ENCODE measurements around the gene C11orf24.
"Not testable (repeated sequence)": the region's sequence is repeated elsewhere in the genome, so short reads cannot be mapped to it uniquely, and the experiment has no call there.

C11orf24 gene

DNA sequence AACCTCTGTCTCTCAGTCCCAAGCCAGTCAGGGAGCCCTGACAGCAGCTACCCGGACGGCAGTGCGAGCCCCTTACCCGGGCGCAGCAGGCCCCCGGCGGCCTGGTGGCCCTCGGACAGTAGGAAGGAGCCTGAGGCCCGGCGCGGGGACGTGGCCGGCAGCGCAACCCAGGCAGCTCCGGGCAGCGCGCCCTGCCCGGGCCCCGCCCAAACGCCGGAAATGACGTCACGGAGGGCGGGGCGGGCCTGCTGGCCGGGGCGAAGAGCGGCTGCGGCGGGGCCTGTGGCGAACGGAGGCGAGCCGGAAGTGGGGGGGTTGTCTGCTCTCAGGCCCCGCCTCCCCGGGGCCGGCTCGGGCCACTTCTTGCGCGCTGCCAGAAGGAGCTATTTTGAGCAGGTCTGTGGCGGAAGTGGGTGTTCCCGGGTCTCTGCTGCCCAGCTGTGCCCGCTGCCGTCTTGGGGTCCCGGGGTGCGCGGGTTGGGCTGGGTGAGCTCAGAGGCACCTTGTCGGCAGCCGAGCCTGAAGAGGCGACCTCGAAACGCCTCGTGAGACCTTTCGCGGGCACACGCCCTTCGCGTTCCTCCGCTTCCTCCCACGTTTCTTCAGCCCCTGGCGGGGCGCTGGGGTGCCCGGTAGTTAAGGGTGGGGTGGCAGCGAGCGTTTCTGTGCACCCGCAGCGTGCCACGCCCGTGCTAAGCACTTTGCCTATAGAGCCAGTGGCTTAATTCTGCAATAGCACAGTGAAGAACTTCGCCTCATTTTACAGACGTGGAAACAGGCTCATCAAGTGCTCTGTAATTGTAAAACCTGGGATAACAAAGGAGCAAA, at the start of gene C11orf24:
C11orf24 (minus strand) TSS at position 193 of the 828 bp plus-strand sequence. CDS start 8,206 bp downstream, outside the sequence.
- peak; percentile 63 for DNase-seq

DNA sequence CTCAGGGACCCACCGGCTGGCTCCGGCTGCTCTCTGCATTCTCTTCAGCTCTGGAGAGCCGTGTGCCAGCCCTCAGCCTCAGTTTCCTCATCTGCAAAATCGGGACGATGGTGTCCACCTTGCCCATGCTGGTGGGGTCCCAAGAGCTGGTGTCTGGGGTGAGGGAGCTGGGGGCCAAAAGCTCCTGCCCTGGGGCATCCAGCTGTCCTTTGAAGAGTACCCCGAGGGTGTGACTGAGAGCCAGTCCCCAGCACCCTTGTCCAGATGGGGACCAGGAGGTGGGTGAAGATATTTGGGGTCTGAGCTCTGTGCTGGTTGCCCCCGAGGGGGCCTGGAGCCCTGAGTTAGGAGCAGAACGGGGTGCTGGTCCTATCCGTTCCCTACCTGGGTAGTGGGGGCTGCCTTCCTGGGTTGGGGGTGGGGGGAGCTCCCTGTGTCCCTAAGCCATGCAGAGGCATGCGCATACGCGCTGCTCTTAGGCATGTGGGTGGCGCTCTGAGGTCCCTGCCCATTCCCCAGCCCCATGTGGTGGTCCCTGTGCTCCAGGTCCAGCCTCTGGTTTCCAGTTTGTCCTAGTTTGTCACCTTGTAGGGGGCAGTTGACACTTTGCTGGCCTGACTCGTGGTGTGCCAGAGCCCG, 45.5 kb upstream of the C11orf24 start:
- no peak for DNase-seq

DNA sequence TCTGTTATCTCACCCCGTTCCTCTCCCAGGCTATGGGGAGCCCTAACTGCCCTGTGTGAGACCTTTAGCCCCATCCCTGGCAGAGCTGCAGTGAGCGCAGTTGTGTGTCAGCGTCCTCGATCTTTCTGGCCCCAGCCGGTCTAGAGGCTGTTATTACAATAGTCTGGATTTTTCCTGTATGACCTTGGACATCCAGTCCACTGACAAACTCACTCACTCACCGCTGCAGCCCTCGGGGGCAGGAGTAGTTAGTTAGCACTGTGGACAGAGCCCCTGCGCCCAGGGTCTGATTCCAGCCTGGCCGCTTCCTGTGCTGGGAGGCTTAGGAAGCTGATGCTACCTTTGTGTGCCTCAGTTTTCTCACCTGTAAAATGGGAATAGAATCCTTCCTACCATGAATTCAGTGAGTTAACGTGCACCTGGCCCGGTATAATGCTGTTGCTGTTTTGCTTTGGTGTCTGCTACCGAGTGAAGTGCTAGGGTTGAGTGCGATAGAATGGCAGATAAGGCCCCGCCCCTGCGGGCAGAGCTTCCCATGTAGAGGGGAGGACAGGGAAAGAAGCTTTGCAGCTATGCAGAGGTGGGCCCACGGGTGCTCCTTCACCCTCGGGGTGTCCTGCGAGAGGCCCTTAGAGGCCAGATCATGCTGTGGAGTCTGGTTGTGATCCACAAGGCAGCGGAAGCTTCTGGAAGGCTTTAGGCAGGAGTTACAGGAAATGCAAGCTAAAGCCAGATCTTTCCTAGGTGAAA, 43.6 kb upstream of the C11orf24 start:
- DNase-seq: no peak

- no peak for DNase-seq
Observed at GRCh38 chr11:68314203-68315170, 42.7 kb upstream of the C11orf24 start.

DNA sequence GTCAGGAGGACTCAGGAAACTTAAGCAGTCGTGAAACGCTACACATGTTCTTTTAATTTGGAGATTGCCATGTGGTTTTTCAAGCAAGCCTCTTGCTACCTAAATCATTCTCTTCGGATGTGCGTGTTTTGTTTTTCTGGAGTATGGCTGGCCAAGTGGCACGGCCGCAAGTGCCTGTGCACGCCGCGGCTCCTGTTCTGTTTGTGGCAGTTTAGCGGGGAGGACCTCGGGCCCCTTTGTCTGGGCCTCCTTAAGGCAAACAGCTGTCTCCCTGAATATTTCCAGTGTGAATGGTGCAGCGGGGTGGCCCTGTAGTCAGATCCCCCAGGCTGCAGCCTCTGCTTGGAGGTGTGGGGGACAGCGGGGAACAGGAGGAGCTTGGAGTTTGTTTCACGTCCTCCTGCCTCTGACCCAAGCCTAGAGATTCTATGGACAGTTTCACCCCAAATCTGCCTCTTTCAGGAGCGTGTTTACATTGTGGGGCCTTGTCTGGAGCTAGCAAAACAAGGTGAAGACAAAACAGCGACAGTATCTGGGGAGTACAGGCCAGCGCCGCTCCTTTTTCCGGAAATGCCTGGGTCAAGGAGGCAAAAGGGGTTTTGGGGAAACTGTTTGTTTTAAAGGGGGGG, 41.9 kb upstream of the C11orf24 start:
- peak; percentile 34 for DNase-seq

GRCh38 chr11:68312780-68313573, 41.2 kb upstream of the C11orf24 start:
- DNase-seq: no peak

DNA sequence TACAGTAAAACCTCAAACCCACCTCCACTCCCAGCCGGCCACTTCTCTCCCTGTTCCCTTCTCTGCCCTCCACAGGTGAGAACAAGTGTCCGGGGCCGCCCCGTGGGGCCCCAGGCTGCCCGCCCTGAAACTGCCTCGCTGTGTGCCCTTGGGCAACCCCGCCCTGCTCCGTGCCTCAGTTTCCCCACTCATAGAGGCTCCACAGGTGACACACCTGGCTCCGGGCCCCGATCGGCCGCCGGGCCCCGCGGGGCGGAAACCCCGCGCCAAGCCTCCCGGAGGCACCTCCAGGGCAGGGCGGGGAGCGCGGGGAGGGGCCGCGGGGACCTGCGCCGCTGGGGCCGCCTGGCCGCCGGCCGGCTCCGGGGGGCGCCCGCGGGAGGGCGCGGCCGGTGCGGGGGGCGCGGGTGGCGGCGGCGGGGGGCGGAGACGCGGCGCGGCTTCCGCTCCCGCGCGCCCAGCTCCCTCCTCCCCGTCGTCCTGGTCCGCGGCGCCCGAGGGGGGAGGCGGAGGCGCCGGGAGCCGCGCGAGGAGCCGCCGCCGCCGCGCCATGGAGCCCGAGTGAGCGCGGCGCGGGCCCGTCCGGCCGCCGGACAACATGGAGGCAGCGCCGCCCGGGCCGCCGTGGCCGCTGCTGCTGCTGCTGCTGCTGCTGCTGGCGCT, 40.5 kb upstream of the C11orf24 start, which contains the start of gene LRP5:
LRP5 (plus strand) TSS at position 475 of the 663 bp plus-strand sequence; CDS start at position 599, 124 bp downstream.
- DNase-seq: no peak

DNA sequence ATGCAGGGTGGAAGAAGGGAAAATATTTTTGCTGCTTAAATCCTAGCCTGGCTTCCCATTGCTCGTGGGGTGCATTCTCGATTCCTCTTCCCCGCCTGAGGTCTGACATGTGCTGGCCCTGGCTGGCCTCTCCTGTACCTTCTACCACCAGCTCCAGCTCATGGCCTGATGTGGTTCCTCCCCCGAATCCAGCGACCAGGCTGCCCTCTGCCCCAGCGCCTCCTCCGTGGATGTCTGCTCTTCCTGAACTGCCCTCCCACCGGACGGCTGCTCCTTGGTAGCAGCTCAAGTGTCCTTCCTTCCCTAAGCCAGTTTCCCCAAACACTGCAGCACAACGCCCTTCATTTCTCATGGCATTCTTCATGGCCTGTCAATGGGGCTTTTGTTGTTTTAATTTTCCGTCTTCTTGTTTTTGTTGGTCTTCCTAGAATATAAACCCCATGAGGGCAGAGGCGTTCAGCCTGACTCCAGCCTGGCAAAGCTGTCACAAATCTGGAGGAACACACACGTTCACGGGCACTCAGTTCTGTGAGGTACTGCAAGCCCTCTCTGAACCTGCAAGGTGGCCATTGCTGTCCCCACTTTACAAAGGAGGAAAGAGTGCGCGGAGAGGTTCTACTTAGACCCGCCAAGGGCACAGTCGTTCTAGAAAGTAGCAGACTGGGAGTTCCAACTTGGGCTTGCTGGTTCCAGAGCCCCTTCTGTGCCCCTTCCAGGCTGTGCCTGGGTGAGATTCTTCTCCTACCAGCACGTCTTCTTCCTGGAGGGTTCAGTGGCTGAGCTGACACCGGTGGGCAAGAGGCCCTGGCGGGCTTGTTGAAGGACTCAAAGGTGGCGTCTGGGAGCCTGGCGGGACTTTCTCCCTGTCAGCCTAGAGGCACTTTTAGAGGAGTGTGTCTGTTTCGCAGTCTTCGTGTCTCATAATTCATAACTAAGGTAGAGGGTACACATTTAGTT, 39.7 kb upstream of the C11orf24 start:
- no peak for DNase-seq

DNA sequence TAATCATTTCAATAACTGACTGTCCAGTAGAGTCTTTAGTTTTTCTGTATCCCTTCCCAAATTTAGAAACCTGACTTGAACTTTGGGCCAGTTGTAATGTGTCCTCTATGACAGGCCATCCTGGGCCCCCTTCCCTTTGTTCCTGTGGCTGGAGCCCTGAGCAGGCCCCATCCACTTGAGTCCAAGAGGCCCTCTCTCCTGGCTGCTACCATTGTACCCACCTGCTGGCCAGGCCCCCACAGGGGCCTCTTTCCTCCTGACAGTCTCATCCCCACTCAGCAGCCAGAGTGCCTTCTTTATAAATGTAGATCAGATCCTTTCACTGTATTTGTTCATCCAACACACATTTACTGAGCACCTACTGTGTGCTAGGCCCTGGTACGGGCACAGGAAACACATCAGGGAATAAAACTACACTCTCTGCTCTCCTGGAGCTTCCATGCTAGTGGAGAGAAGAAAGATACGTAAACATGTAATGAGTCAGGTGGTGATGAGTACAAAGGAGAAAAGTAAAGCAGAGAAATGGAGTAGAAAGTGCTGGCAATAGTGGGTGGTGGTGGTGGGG, 37.9 kb upstream of the C11orf24 start:
- DNase-seq: no peak

GRCh38 chr11:68308068-68308467, 36.3 kb upstream of the C11orf24 start:
- DNase-seq: no peak

DNA sequence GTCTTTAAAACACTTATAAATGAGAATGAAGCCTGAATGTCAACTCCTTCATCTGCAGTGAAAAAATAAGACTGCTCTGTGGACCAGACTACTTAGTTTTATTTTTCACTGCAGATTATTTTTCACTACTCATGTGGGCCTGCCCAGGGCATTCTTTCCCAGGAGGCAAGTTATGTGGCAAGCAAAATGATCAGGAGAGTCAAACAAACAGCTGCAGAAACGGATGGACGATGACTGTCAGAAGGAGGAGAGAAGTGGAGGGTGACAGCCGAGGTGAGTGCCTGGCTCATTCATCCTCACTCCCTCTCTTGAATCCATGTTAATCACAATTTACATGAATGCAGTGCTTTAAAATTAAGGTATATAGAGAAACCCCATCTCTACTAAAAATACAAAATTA, 34.9 kb upstream of the C11orf24 start:
- DNase-seq: no peak

- no peak for DNase-seq
Observed at GRCh38 chr11:68303982-68304780, 32.4 kb upstream of the C11orf24 start.

DNA sequence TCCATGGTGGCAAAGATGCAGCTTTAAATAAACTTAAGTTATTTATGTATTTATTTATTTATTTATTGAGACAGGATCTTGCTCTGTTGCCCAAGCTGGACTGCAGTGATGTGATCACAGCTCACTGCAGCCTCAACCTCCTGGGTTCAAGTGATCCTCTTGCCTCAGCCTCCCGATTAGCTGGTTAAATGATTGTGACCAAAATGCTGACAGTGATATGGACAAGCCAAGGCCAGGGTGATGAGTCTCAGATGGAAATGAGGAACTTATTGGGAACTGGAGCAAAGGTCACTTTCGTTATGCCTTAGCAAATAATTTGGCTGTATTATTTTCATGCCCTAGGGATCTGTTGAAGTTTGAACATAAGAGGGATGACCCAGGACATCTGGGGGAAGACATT, 31.3 kb upstream of the C11orf24 start:
- DNase-seq: no peak

DNA sequence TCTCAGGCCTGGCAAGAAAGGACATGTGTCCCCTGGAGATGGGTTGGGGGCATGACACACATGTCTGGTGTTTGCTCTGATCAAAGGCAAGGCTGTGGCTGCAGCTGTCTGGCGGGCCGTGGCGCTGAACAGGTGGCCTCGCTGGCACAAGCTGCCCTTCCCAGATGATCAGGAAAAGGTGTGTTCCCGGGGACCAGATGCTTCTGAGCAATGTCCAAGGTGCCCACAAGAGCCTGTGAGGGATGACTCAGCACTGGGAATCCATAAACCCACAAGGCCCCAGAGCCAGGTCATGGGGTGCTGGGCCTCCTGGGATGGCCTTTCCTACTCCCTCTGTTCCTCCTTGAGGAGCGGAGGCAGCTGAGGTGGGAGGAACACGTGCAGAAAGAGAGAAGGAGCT, 30.9 kb upstream of the C11orf24 start:
- no peak for DNase-seq

GRCh38 chr11:68302256-68302655, 30.5 kb upstream of the C11orf24 start:
- DNase-seq: no peak

GRCh38 chr11:68300076-68300830, 28.5 kb upstream of the C11orf24 start:
- DNase-seq: no peak

DNA sequence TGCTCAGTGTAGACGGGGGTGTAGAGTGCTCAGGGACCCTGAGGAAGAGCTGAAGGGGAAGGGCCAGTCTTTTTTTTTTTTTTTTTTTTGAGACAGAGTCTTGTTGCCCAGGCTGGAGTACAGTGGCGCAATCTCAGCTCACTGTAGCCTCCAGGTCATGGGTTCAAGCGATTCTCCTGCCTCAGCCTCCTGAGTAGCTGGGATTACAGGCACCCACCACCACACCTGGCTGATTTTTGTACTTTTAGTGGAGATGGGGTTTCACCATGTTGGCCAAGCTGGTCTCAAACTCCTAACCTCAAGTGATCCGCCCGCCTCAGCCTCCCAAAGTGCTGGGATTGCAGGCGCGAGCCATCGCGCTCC, 27.7 kb upstream of the C11orf24 start:
- not testable (repeated sequence) for DNase-seq
